GM10266 (cell line): Measurements from ENCODE around the gene MXI1.
"Not testable (repeated sequence)": the region's sequence is repeated elsewhere in the genome, so short reads cannot be mapped to it uniquely, and the experiment has no call there.

Source experiments
- DNase-seq: peaks from one replicate; pipeline ENCODE4 v3.0.0; 2012; ENCODE audit errors: extremely low spot score
- TF ChIP-seq, protein P1 (sequence below): IDR thresholded peaks from 2 replicates; pipeline ENCODE4 v1.5.1; 2012; ENCODE audit warnings: mild to moderate bottlenecking, low read depth; ENCODE audit not compliant: control insufficient read depth, insufficient read depth; ENCODE audit errors: missing control alignments

Gene MXI1

DNA sequence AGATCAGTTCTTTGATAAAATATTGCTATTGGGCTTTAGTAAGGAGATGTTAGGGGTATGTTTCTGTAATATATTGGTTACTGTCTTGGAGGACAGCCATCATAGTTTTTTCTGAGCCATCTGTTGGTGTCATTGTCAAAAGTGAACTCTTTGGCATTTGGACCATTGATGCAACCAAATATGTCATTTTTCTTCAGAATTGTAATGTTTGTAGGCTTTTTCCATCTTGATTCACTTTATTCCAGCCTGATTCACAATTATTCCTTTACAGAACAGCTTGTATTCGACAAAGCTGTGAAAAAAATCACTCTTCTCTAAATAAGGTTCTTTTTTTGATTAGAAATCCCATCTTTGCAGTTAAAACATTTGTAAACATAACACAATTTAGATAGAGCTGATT, 59.9 kb downstream of the MXI1 start:
- TF ChIP-seq, protein P1, sequence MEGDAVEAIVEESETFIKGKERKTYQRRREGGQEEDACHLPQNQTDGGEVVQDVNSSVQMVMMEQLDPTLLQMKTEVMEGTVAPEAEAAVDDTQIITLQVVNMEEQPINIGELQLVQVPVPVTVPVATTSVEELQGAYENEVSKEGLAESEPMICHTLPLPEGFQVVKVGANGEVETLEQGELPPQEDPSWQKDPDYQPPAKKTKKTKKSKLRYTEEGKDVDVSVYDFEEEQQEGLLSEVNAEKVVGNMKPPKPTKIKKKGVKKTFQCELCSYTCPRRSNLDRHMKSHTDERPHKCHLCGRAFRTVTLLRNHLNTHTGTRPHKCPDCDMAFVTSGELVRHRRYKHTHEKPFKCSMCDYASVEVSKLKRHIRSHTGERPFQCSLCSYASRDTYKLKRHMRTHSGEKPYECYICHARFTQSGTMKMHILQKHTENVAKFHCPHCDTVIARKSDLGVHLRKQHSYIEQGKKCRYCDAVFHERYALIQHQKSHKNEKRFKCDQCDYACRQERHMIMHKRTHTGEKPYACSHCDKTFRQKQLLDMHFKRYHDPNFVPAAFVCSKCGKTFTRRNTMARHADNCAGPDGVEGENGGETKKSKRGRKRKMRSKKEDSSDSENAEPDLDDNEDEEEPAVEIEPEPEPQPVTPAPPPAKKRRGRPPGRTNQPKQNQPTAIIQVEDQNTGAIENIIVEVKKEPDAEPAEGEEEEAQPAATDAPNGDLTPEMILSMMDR, result no peak
- DNase-seq, result no peak

DNA sequence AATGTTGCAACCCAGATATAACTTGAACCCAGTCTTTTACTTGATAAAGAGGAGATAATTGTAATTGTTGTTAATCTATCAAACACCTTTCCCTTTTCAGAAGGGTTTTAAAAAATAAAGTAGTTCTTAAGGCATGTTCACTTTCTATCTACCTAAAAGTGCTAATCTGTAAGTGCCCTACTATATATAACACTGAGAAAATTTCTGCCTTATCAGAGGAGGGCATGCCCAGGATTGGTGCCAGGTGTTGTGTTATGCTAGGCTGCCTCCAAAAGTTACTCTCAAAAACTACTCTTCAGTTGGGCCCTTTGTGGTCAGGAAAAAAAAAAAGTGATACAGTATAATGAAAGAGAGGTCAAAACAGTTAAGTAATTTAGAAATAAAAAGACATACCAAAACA, 61.0 kb downstream of the MXI1 start:
- TF ChIP-seq, protein P1, result no peak
- no peak for DNase-seq

DNA sequence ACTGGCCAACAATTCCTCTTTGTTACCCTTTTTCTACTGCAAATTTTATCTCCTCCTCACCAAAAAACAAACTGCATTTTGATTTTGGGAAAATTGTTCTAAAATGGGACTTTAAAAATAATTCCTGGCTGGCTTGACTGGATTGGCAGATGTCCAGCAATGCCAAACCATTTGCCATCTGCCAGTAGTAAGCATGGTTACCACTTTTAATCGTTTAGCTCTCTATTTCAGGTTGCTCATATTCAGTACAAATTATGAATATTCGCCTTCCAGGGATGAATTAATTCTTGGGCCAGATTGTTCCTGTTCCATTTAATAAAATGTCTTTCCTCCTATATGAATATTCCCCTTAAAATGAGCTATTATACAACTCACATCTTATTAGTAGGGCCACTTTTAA, 61.6 kb downstream of the MXI1 start:
- TF ChIP-seq, protein P1, result no peak
- no peak for DNase-seq

DNA sequence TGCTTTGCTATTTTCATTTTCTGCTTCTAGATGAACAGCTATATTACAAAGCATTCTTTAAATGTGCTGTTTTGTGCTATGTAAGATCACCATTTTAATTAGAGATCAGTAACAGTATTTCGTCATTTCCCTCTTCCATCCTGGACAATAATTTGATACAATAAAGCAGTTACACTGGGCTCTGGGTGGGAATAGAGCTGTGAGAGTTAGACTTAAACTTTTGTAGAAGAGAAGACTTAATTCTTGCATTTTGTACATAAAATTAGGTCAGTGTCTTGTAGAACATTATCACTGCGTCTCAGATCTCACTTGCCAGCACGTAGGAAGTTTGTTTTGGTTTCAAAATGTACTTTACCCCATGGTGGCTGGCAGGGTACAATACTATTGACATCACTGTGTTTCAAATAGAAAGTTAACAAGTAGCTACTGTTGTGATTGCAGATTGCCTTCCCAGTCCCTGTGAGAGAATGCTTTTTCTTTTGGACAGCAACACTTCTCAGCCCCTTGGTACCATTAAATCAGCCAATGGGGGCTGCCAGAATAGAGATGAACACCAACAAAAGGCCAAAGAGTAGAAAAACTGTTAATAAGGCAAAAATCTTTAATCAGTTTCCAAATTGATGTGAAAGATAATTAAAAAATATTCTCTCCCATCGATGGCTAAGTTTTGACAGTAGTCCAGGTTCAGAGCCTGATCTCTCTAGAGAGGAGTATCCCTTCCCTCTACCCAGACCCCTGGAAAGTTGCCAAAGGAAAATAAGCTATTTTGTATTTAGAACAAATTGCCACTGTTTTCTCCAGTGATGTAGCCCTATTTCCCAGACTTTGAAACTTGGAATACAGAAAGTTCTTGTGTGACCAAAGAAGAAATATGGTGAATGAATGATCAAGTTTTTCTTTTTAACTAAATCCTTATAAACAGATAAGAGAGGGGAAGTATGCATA, 62.2 kb downstream of the MXI1 start:
- TF ChIP-seq, protein P1, result no peak
- no peak for DNase-seq

- DNase-seq, result not testable (repeated sequence)
Observed at GRCh38 chr10:110272995-110273394, 65.6 kb downstream of the MXI1 start.

- peak; percentile 10 for DNase-seq
- TF ChIP-seq, protein P1, result no peak
Observed at GRCh38 chr10:110273474-110273873, 66.1 kb downstream of the MXI1 start.

- TF ChIP-seq, protein P1, result no peak
- peak; percentile 12 for DNase-seq
Observed at GRCh38 chr10:110274072-110274627, 66.7 kb downstream of the MXI1 start.
